ENCODE measurements around the gene PAK4. TPM values are rescaled to one million over a fixed set of nuclear protein-coding genes. Genes with fewer than 3 reads are reported as not detected.

Gene PAK4
- total RNA-seq, 1 donor from 2014 or later, result 14.0 TPM

DNA sequence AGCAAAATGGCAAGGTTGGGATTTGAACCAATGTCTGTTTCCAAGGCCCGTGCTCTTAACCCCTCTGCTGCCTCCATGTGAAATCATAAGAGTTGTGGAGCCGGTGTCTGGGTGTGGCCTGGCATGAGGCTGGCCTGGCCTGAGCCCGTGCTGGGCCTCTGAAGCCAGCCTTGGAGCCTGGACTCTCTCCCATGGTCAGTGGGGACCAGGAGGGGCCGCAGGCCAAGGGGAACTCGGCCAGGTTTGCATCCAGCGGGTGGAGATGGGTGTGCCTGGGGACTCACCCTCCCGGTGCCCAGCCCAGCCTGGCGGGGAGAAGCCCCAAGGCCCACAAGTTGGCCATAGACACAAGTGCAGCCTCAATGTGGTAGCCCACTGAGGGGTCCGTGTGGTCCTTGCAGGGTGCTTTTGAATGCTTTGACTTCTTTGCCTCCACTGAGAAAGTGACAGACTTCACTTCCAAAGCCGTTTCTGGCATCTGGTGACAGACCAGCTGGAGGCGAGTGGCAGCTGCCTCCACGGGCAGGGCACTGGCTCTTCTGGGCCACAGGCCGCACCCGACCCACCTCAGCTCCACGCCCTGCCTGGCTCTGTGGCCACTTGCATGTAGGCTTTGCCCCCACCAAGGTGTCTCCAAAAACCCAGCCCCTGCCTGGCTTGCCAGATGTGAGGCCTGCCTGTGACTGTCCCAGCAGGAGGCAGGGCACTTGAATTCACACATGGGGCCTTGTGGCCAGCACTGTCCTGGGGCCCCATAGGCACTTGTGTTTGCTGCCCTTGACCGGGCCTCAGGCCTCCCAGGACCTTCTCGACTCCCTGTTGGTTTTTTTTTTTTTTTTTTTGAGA is 45.0 kb downstream of the PAK4 start:
- ATAC-seq (ENCODE audit: poor library complexity) (peak; percentile 26), DNase-seq (peak; percentile 53)
- intact Hi-C loops (cut with DNase I), result no loop called here

DNA sequence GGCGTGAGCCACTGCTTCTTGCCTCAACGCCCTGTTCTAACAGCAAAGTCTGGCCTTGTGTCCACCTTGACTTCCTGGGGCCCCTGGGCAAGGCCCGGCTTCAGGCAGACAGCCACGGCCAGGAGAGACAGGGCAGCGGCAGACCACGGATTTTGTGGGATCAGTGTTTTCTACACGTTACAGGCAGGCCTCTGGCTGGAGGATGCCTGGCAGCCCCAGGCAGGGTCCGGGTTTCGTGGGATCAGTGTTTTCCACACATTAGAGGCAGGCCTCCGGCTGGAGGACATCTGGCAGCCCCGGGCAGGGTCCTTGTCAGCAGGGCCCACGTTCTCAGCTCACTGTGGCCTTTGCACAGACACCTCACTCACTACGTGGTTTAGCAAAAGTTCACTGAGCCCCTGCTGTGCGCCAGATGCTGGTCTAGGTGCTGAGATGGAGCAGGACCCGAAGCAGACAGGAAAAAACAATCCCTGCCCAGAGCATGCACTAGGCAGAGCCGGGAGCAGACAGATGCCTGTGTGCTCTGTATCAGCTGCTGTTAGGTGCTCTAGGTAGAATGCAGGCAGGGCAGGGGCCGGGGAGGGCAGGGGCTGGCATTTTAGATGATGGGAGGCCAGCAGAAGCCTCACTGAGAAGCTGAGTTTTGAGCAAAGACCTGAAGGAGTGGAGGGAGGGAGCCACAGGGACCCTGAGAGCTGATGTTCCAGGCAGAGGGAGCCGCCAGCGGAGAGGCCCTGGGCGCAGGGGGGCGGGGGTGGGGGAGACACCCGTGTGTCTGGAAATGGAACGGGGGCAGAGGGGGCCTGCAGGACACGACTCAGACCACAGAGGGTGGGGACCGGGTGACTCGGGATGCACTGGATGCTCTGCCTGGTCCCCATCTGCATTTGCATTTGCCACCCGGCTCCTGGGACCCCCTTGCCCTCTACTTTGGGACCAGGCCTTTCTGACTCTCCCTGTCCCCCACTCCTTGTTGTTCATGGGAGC is 46.2 kb downstream of the PAK4 start:
- DNase-seq, result no peak
- intact Hi-C loops (cut with DNase I), result no loop called here
- ATAC-seq (ENCODE audit: poor library complexity), result no peak

DNA sequence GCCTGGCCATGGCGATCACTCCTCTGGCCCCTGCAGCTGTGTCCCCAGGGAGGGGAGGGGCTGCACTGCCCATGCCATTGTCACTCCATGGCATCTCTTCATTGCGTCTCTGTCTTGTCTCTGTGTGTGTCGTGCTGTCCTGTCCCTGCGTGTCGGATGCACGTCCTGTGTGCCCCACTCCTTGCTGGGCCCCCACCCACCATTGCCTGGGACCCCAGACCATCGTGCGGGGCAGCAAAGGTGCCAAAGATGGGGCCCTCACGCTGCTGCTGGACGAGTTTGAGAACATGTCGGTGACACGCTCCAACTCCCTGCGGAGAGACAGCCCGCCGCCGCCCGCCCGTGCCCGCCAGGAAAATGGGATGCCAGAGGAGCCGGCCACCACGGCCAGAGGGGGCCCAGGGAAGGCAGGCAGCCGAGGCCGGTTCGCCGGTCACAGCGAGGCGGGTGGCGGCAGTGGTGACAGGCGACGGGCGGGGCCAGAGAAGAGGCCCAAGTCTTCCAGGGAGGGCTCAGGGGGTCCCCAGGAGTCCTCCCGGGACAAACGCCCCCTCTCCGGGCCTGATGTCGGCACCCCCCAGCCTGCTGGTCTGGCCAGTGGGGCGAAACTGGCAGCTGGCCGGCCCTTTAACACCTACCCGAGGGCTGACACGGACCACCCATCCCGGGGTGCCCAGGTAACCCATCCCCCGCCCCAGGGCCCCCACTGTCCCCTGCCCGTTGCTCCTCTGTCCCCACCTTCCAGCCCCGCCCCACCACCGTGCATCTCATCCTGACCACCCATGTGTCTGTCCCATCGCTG is 47.3 kb downstream of the PAK4 start:
- ATAC-seq (ENCODE audit: poor library complexity) (no peak), DNase-seq (no peak)
- intact Hi-C loops (cut with DNase I), result no loop called here

GRCh38 chr19:39173502-39173991 is 48.0 kb downstream of the PAK4 start:
- ATAC-seq (ENCODE audit: poor library complexity) (no peak), DNase-seq (no peak)
- intact Hi-C loops (cut with DNase I), result no loop called here

DNA sequence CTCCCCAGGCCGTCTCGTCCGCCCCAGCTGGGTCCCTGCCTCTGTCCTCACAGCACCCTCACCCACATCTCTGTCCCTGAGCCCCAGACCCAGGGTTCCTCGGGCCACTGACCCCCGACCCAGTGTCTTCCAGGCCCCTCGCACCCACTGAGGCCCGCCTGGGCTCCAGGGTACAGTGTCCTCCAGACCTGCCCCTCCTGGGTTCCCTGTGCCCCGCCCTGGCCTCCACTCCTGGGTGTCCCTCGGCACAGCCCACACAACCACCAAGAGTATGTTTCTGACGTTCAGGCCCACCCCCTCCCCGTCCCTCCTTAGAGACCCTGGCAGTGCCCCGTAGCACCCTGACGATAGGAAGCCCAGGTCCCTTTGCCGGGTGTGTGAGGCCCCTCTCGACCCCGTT is 48.6 kb downstream of the PAK4 start:
- intact Hi-C loops (cut with DNase I), result no loop called here
- ATAC-seq (ENCODE audit: poor library complexity) (no peak), DNase-seq (no peak)

GRCh38 chr19:39174558-39175544 is 49.3 kb downstream of the PAK4 start:
- DNase-seq (no peak), ATAC-seq (ENCODE audit: poor library complexity) (no peak)
- intact Hi-C loops (cut with DNase I), result no loop called here

- intact Hi-C loops (cut with DNase I), result no loop called here
- ATAC-seq (ENCODE audit: poor library complexity) (no peak), DNase-seq (no peak)
Measured at GRCh38 chr19:39175564-39175963, 50.0 kb downstream of the PAK4 start.

- DNase-seq (no peak), ATAC-seq (ENCODE audit: poor library complexity) (no peak)
- intact Hi-C loops (cut with DNase I), result no loop called here
Measured at GRCh38 chr19:39177110-39177699, 51.6 kb downstream of the PAK4 start.

GRCh38 chr19:39177736-39178135 is 52.1 kb downstream of the PAK4 start:
- ATAC-seq (ENCODE audit: poor library complexity), result no peak
- intact Hi-C loops (cut with DNase I), result no loop called here
- DNase-seq, result no peak

- intact Hi-C loops (cut with DNase I), result no loop called here
- DNase-seq (no peak), ATAC-seq (ENCODE audit: poor library complexity) (no peak)
Measured at GRCh38 chr19:39178296-39179006, 52.9 kb downstream of the PAK4 start.

GRCh38 chr19:39179754-39180153 is 54.2 kb downstream of the PAK4 start:
- DNase-seq (no peak), ATAC-seq (ENCODE audit: poor library complexity) (no peak)
- intact Hi-C loops (cut with DNase I), result no loop called here

GRCh38 chr19:39180749-39181148 is 55.2 kb downstream of the PAK4 start:
- DNase-seq (no peak), ATAC-seq (ENCODE audit: poor library complexity) (no peak)
- intact Hi-C loops (cut with DNase I), result no loop called here

- DNase-seq (no peak), ATAC-seq (ENCODE audit: poor library complexity) (no peak)
- intact Hi-C loops (cut with DNase I), result no loop called here
Measured at GRCh38 chr19:39181500-39182173, 56.1 kb downstream of the PAK4 start.

- no peak for DNase-seq
- ATAC-seq (ENCODE audit: poor library complexity), result no peak
- intact Hi-C loops (cut with DNase I), result no loop called here
Measured at GRCh38 chr19:39182174-39182505, 56.6 kb downstream of the PAK4 start.

- no peak for ATAC-seq (ENCODE audit: poor library complexity)
- intact Hi-C loops (cut with DNase I), result no loop called here
- DNase-seq, result no peak
Measured at GRCh38 chr19:39183104-39183503, 57.5 kb downstream of the PAK4 start.

- ATAC-seq (ENCODE audit: poor library complexity) (no peak), DNase-seq (no peak)
- intact Hi-C loops (cut with DNase I), result loop anchor here (5.0 kb wide), 1 partner anchor 64 kb away; no protein-coding TSS in a partner anchor
Measured at GRCh38 chr19:39186391-39186790, 60.8 kb downstream of the PAK4 start.

All from Right ventricle myocardium superior (tissue), 1 donor.